ENCODE measurements around the gene EMID1.
A peak's percentile ranks its signal among the peaks of the same experiment; 100 is the strongest.

Gene EMID1

GRCh38 chr22:29298641-29299040, 92.9 kb downstream of the EMID1 start:
- peak in 1 of 2 experiments; percentile 21 for DNase-seq

GRCh38 chr22:29299136-29299900, 93.6 kb downstream of the EMID1 start:
- peak; percentile 15 to 19 for DNase-seq

DNA sequence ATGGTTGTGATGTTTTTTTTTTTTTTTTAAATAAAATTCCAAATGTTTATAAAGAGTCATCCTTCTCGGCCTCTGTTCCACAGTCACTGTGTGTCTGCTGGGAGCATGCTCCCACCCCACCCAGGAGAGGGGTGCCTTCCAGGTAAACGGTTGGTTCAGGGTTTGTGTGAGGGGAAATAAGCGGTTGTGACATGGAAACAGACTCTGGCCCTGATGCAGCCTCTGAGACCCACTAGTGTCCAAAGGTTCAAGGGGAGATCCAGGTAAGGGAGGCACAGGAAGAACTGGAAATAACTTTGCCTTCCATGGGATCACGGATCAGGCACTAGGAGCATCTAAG, 94.7 kb downstream of the EMID1 start:
- DNase-seq = peak in 1 of 2 experiments; percentile 19

GRCh38 chr22:29300807-29301601, 95.3 kb downstream of the EMID1 start:
- DNase-seq = peak; percentile 49 to 51

- peak in 1 of 2 experiments; percentile 32 for DNase-seq
Observed at GRCh38 chr22:29301716-29302401, 96.2 kb downstream of the EMID1 start.

DNA sequence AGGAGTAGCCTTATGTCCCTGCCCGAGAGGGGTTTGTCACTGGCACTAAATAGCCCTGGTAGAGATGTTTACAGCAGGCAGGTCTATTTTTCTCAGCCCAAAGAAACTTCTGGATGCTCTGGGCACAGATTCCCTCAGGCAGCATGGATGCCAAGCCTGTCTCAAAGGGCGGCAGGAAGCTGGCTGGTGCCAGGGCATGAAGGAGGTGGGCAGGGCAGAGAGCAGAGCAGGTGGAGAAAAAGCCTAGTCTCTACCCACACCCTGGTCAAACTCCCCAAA, 96.6 kb downstream of the EMID1 start:
- no peak for DNase-seq

DNA sequence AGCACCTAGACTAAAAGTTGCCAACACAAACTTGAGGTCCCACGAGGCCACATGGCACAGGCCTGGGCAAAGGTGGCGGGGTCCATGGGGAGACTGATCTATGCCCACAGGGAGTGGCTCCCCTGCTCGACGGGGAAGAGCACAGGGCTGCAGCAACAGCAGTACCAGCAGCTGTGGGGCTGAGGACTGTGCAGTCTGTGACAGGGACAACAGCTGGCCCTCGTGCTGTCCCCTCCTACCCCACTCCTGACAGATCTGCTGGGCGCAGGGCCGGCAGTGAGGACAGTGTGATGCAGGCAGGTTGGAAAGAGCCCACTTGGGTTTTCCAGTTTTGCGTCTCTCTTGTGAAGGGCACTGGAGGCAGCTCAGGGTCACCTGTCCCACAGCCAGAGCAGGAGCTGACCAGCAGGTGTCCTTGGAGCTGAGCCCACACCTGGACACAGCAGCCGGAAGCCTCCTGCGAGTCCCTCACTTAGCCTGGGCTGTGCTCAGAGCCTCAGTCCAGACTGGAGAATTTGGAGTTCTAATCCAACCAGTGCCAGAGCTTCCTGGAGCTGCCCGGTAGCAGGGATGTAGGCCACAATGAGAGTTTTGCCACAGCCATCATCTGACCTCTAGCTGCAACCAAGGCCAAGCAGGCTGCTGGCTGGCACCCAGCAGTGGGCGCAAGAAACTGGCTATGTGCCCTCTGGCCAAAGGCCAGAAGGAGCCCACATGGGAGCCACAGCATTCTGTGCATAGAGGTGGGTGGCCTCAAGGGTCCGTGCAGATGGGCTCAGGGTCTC, 97.2 kb downstream of the EMID1 start:
- DNase-seq = no peak

DNA sequence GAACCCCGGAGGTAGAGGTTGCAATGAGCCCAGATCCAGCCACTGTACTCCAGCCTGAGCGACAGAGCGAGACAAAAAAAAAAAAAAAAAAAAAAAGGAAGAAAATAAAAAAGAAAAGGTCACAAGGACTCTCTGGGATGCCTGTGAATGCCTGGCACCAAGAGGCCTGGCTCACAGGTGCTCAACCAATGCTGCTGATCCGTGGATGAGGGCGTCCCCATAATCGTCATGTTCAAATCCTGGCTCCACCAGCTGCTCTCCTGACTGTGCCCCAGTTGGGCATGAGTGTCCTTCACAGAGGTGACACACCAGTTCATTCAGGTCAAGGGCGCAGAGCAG, 100.1 kb downstream of the EMID1 start:
- no peak for DNase-seq

GRCh38 chr22:29306175-29306834, 100.6 kb downstream of the EMID1 start, which contains the start of gene GAS2L1:
GAS2L1 (plus strand) TSS chr22:29306650; CDS start chr22:29308106, 1,456 bp downstream.
- peak; percentile 67 to 72 for DNase-seq

DNA sequence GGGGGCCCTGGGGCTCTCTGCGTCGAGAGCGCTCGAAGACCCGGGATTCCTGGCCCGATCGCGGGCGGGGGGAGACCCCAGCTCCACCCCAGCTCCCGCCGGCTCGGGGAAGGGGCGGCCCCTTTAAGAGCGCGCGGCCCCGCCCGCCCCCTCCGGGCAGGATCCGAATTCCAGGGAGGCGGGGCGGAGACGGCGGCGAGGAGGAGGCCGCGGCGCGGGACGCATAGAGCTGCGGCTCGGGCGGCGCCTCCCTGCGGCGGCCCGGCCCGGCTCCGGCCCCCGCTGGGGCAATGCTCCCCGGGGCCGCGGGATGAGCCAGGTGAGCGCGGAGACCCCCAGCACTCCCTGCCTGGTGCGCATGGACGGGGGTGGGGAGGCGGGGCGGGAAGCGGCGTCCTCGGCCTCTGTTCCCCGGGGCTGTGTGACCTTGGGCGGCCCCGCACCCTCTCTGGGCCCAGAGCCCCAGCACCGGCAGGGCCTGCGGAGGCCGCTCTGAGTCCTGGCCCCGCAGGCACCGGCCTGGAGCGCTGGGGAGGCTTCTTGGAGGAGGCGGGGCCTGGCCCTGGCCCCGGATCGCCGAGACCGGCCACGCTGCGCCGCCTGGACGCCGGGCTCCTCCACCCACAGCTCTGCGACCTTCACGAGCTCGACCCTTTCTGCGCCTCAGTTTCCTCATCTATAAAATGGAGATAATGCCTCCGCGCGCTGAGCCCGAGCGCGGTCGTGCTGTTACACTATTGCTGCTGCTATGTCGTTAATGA, 101.3 kb downstream of the EMID1 start:
- peak; percentile 41 to 58 for DNase-seq

- DNase-seq = no peak
Observed at GRCh38 chr22:29307596-29308147, 102.0 kb downstream of the EMID1 start.

GRCh38 chr22:29308148-29308790, 102.6 kb downstream of the EMID1 start:
- no peak for DNase-seq

GRCh38 chr22:29308791-29309262, 103.1 kb downstream of the EMID1 start:
- DNase-seq = peak; percentile 47 to 59

All from activated T-cell treated with anti-CD3 and anti-CD28 coated beads, Interleukin-2, amount 50 U/mL, for 48 hours (primary cell).